Activated CD4-positive, alpha-beta memory T cell treated with anti-CD3 and anti-CD28 coated beads for 36 hours (primary cell): ENCODE data around the gene NSMCE1. TPM values are rescaled to one million over a fixed set of nuclear protein-coding genes. Genes with fewer than 3 reads are reported as not detected.

Experiments
- CTCF ChIA-PET: fragments of 350-600 bp; sonication (Branson Sonifier 250); formaldehyde crosslinking; loops from one replicate; lab custom pipeline; 2021; ENCODE audit warnings: antibody characterized with exemption, inconsistent platforms; lab: Charles Lee
- POLR2A ChIA-PET: fragments of 350-600 bp; sonication (Branson Sonifier 250); formaldehyde crosslinking; loops from one replicate; lab custom pipeline; 2021; ENCODE audit warnings: antibody characterized with exemption; lab: Charles Lee
- DNase-seq: peaks from one replicate; pipeline ENCODE4 v3.0.0-alpha.2; 2020
- H3K27ac Mint-ChIP-seq: one replicate; pipeline ENCODE4 v1.8.0; 2021; ENCODE audit warnings: mixed read lengths
- H3K27me3 Mint-ChIP-seq: one replicate; pipeline ENCODE4 v1.8.0; 2021; ENCODE audit warnings: mixed read lengths
- H3K36me3 Mint-ChIP-seq: one replicate; pipeline ENCODE4 v1.8.0; 2021; ENCODE audit warnings: mixed read lengths
- H3K4me1 Mint-ChIP-seq: one replicate; pipeline ENCODE4 v1.8.0; 2021; ENCODE audit warnings: low read depth, mixed read lengths
- H3K4me3 Mint-ChIP-seq: one replicate; pipeline ENCODE4 v1.8.0; 2021; ENCODE audit warnings: mild to moderate bottlenecking, mixed read lengths
- H3K9me3 Mint-ChIP-seq: one replicate; pipeline ENCODE4 v1.8.0; 2021; ENCODE audit warnings: mixed read lengths
- intact Hi-C: fragments of 100-400 bp; cut with micrococcal nuclease; formaldehyde crosslinking; loops from one replicate; pipeline ENCODE4 v1.15.1; 2023
- total RNA-seq, 2 experiments: library from RNA; stranded (reverse); gene quantifications; one replicate each; pipeline ENCODE4 v1.2.3, GENCODE V29; 2021

NSMCE1 gene
- total RNA-seq, 2 experiments from 2014 or later: 120 to 121 TPM

DNA sequence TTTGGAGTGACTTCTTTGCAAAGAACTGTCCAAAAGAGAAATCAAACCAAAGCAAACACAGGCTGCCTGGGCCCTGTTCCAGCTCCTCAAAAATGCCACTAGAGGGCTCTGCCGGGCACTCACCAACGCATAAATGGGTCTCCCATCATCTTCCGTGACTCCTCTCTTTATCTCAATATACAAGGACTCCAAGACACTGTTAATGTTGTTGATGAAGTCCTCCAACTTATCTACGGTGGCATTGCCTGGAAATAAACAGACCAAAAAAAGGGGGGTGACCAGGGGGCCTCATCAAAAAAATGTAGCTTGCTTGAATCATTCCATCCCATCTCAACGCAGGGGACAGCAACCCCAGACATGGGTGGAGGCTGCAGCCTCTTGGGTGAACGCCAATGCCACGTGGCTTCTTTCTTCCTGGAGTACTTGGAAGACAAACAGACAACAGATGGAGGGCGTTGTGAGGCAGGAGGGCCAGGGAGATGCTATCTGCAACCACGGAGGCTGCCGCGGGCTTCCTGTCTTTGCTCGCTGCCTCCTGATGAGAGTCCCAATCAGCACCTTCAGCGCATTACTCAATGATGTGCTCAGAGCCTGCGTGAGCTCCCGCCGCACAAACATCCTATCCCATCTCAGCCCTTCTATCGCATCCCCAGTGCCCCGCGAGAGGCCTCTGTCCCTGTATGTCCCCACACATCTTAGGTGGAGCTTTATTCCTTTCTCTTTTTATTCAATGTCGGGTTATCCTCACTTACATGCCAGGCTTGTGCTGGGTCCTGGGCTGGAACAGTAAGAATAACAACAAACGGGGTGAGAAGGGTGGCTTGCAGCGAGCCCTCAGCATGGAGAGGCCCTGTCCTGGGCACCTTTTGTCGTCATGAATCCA lies 33.3 kb downstream of the NSMCE1 start:
- peak; percentile 92 for DNase-seq
- peaks cover 43% of the 10 kb centered on the region for H3K36me3 Mint-ChIP-seq
- no peaks in the 10 kb centered on the region for H3K27me3 Mint-ChIP-seq
- H3K4me1 Mint-ChIP-seq: peaks cover 94% of the 10 kb centered on the region
- CTCF ChIA-PET: interaction anchor here (0.6 to 5.3 kb wide), 55 partner anchors 9 to 220 kb away, joined by 3 to 113 read pairs (median 6); partner anchors contain the start of genes KDM8 and NSMCE1
- H3K27ac Mint-ChIP-seq: peak overlapping the region; percentile 99
- intact Hi-C loops: loop anchor here (1.0 kb wide), 6 partner anchors 32 to 222 kb away; partner anchors contain the start of genes KDM8 and NSMCE1
- H3K9me3 Mint-ChIP-seq: no peaks in the 10 kb centered on the region
- POLR2A ChIA-PET: interaction anchor here (0.5 to 7.7 kb wide), 18 partner anchors 10 to 216 kb away, joined by 3 to 123 read pairs (median 6); partner anchors contain the start of genes IL21R, KDM8 and NSMCE1
- H3K4me3 Mint-ChIP-seq: peak overlapping the region; percentile 59

DNA sequence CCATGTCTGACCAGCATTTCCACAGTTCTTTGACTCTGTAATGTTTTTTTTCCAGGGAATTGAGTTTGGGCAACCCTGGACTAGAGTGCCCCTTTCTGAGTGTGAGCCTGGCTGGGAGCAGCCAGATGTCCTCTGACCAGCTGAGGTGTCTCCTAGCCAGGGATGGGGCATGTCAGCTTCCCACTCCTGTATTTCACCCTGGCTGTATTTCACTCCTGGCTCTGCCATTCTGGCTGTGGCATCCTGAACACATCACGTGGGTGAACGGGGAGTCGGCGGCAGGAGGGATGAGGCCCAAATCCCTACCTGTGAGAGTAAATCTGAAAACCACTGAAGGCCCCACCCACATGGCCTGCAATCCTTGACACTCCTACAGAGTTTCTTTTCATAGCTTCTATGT lies 34.0 kb downstream of the NSMCE1 start:
- ChIA-PET POLR2A (interaction anchor here (0.5 to 7.7 kb wide), 13 partner anchors 9 to 169 kb away, joined by 4 to 123 read pairs (median 8); partner anchors contain the start of genes KDM8 and NSMCE1), CTCF (interaction anchor here (0.6 to 5.3 kb wide), 49 partner anchors 9 to 221 kb away, joined by 3 to 113 read pairs (median 6); partner anchors contain the start of genes IL21R, KDM8 and NSMCE1)
- H3K27me3 Mint-ChIP-seq: no peaks in the 10 kb centered on the region
- no peaks in the 10 kb centered on the region for H3K9me3 Mint-ChIP-seq
- DNase-seq: no peak
- peaks cover 89% of the 10 kb centered on the region for H3K4me1 Mint-ChIP-seq
- peaks cover 43% of the 10 kb centered on the region for H3K36me3 Mint-ChIP-seq
- H3K4me3 Mint-ChIP-seq: peak overlapping the region; percentile 17
- peak overlapping the region; percentile 99 for H3K27ac Mint-ChIP-seq
- intact Hi-C loops: loop anchor here (1.0 kb wide), 6 partner anchors 31 to 223 kb away; partner anchors contain the start of genes KDM8 and NSMCE1

- Mint-ChIP-seq H3K9me3 (no peaks in the 10 kb centered on the region), H3K4me1 (peaks cover 86% of the 10 kb centered on the region), H3K27me3 (no peaks in the 10 kb centered on the region), H3K27ac (peak overlapping the region; percentile 49), H3K36me3 (peaks cover 41% of the 10 kb centered on the region), H3K4me3 (peak overlapping the region; percentile 17)
- ChIA-PET POLR2A (interaction anchor here (1.3 to 7.7 kb wide), 9 partner anchors 9 to 169 kb away, joined by 4 to 123 read pairs (median 10); partner anchors contain the start of genes KDM8 and NSMCE1), CTCF (interaction anchor here (0.6 to 5.3 kb wide), 43 partner anchors 9 to 213 kb away, joined by 3 to 113 read pairs (median 7); partner anchors contain the start of genes IL21R and NSMCE1)
- DNase-seq: no peak
- intact Hi-C loops: no loop called here
Observed at GRCh38 chr16:27234171-27234570, 34.4 kb downstream of the NSMCE1 start.

GRCh38 chr16:27233731-27234130 lies 34.8 kb downstream of the NSMCE1 start:
- Mint-ChIP-seq H3K4me3 (no peak overlapping the region), H3K36me3 (peaks cover 39% of the 10 kb centered on the region), H3K27ac (peak overlapping the region; percentile 49), H3K27me3 (no peaks in the 10 kb centered on the region), H3K4me1 (peaks cover 84% of the 10 kb centered on the region), H3K9me3 (no peaks in the 10 kb centered on the region)
- intact Hi-C loops: no loop called here
- DNase-seq: no peak
- ChIA-PET CTCF (interaction anchor here (0.6 to 5.3 kb wide), 31 partner anchors 8 to 214 kb away, joined by 3 to 113 read pairs (median 11); partner anchors contain the start of genes IL21R and NSMCE1), POLR2A (interaction anchor here (1.8 to 7.7 kb wide), 3 partner anchors 84 to 170 kb away, joined by 10 to 123 read pairs (median 61); no protein-coding TSS in a partner anchor)

DNA sequence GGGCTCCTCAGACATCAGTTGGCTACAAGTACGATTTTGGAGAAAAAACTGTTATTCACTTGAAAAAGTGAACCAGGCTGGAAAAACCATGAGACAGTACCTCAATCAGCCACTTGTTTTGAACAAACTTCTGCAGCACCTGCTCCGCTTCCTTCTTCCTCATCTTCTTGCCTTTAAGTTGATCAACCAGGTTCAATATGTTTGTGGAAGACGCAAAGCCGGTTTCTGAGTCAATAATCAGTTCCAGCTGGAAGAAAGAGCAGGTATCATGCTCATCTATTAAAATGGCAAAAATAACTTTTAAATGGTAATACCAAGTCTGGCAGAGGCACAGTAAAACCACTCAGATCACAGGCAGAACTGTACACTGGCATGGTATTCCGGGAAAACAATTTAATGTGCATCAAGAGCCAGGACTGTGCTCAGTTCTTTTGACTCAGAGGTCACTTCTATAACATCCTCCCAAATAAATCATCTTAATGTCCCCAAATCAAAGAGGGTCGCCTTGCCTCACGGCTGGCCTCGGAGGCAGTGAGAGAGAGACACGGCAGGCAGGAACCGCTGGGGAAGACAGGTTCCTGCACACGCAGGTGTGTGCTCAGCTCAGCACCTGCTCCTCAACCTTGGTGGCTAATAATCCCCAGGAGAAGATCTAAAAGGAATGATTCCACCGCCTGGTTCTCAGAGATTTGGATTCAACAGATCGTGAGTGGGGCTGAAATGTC lies 35.5 kb downstream of the NSMCE1 start:
- Mint-ChIP-seq H3K36me3 (peaks cover 39% of the 10 kb centered on the region), H3K27ac (peak overlapping the region; percentile 85), H3K4me1 (peaks cover 77% of the 10 kb centered on the region), H3K27me3 (no peaks in the 10 kb centered on the region), H3K9me3 (no peaks in the 10 kb centered on the region), H3K4me3 (no peak overlapping the region)
- POLR2A ChIA-PET: interaction anchor here (1.7 to 5.0 kb wide), 2 partner anchors 29 to 134 kb away, joined by 6 to 61 read pairs; partner anchors contain the start of gene KDM8
- intact Hi-C loops: no loop called here
- DNase-seq: no peak
- CTCF ChIA-PET: interaction anchor here (0.9 to 5.3 kb wide), 8 partner anchors 17 to 214 kb away, joined by 3 to 113 read pairs (median 30); no protein-coding TSS in a partner anchor

- intact Hi-C loops: no loop called here
- H3K4me3 Mint-ChIP-seq: peak overlapping the region; percentile 36
- H3K4me1 Mint-ChIP-seq: peaks cover 71% of the 10 kb centered on the region
- ChIA-PET CTCF (interaction anchor here (0.8 to 4.2 kb wide), 12 partner anchors 10 to 135 kb away, joined by 3 to 44 read pairs (median 3); no protein-coding TSS in a partner anchor), POLR2A (interaction anchor here (1.0 to 2.7 kb wide), 4 partner anchors 29 to 172 kb away, joined by 3 to 12 read pairs (median 5); partner anchors contain the start of gene KDM8)
- no peaks in the 10 kb centered on the region for H3K9me3 Mint-ChIP-seq
- peak overlapping the region; percentile 85 for H3K27ac Mint-ChIP-seq
- peak; percentile 70 for DNase-seq
- no peaks in the 10 kb centered on the region for H3K27me3 Mint-ChIP-seq
- peaks cover 39% of the 10 kb centered on the region for H3K36me3 Mint-ChIP-seq
Observed at GRCh38 chr16:27232061-27232900, 36.3 kb downstream of the NSMCE1 start.

DNA sequence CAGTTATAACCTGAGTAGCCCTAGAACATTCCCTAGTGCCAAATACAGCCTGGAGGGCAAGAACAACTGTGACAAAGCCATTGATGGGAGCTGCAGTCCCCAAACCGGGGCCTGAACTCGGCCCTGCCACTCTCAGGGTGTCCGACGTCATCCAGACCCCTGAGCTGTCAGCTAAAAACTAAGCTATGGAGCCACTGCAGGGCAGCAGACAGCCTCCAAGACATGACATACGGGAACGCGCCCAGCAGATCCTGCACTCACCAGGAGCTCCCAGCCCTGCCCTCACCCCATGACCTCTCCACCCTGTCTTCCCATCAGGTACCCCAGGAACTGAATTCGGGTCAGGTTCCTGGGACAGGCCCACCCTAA lies 36.9 kb downstream of the NSMCE1 start:
- no peak for DNase-seq
- peaks cover 37% of the 10 kb centered on the region for H3K36me3 Mint-ChIP-seq
- peak overlapping the region; percentile 31 for H3K4me3 Mint-ChIP-seq
- CTCF ChIA-PET: interaction anchor here (0.7 to 4.2 kb wide), 13 partner anchors 10 to 135 kb away, joined by 3 to 44 read pairs (median 3); no protein-coding TSS in a partner anchor
- peaks cover 71% of the 10 kb centered on the region for H3K4me1 Mint-ChIP-seq
- intact Hi-C loops: no loop called here
- no peaks in the 10 kb centered on the region for H3K27me3 Mint-ChIP-seq
- H3K27ac Mint-ChIP-seq: peak overlapping the region; percentile 85
- H3K9me3 Mint-ChIP-seq: no peaks in the 10 kb centered on the region
- POLR2A ChIA-PET: interaction anchor here (0.6 to 2.7 kb wide), 5 partner anchors 15 to 173 kb away, joined by 3 to 12 read pairs (median 4); partner anchors contain the start of gene KDM8

DNA sequence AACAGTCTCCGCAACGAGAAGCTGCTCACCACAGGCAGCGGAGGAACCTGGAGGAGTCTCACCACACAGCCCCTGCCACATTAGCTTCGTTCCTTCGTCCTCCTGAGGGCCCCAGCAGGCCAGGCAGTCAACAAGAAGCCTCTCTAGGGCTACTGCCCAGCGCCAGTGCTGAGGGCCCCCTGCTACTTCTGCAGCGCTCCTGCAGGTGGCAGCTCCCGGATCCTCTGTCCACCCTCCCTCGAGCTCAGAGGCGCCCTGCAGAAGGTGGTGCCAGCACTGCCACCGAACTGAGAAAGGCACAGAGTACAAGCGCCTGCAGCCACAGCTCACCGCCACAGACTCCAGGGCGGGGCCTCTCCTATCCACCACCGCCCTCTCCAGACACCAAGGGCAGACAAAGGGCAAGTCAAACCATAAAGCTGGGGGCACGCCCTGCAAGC lies 38.0 kb downstream of the NSMCE1 start:
- Mint-ChIP-seq H3K9me3 (no peaks in the 10 kb centered on the region), H3K36me3 (peaks cover 43% of the 10 kb centered on the region), H3K27ac (peak overlapping the region; percentile 85), H3K4me1 (peaks cover 70% of the 10 kb centered on the region), H3K4me3 (peak overlapping the region; percentile 38), H3K27me3 (no peaks in the 10 kb centered on the region)
- POLR2A ChIA-PET: interaction anchor here (0.6 to 2.7 kb wide), 5 partner anchors 21 to 137 kb away, joined by 3 to 12 read pairs (median 3); no protein-coding TSS in a partner anchor
- DNase-seq: peak; percentile 80
- intact Hi-C loops: no loop called here
- CTCF ChIA-PET: interaction anchor here (0.7 to 4.2 kb wide), 24 partner anchors 9 to 226 kb away, joined by 3 to 44 read pairs (median 4); no protein-coding TSS in a partner anchor

DNA sequence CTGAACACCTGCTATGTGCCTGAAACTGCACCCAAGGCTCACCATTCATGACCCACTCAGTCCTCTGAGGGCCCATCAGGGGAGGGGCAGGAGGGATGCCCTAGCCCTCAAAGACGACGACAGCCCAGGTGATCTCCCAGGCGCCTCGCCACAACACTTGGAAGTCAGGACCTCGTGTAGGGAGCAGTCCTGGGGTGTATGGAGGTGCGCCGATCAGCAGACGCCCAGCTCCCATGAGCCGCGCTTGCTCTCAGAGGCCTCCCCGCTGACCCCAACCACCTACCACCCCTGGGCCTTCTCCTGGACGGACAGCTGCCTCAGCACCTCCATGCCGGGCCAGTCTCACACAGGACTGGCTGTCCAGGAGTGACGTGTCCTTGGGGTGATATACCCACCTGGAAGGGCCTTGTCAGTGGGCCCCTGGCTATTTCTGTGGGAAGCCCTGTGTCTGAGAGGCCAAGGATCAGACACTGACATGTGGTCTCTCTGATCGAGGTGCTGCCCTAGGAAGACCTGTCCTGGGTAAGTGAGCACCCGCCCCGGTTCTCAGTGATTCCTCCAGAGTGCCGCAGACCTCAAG lies 38.6 kb downstream of the NSMCE1 start:
- POLR2A ChIA-PET: interaction anchor here (1.3 to 2.7 kb wide), 2 partner anchors 88 to 137 kb away, joined by 5 to 12 read pairs; no protein-coding TSS in a partner anchor
- H3K4me3 Mint-ChIP-seq: no peak overlapping the region
- intact Hi-C loops: no loop called here

More for the DNA sequence above, 38.6 kb downstream of the NSMCE1 start:
- Mint-ChIP-seq H3K9me3 (no peaks in the 10 kb centered on the region), H3K27ac (no peak overlapping the region), H3K27me3 (no peaks in the 10 kb centered on the region), H3K36me3 (peaks cover 41% of the 10 kb centered on the region), H3K4me1 (peaks cover 64% of the 10 kb centered on the region)
- DNase-seq: no peak
- CTCF ChIA-PET: interaction anchor here (0.7 to 4.2 kb wide), 22 partner anchors 8 to 227 kb away, joined by 3 to 44 read pairs (median 4); no protein-coding TSS in a partner anchor
